HG03066 (cell line): ENCODE data around the gene EID3.
"Not testable (repeated sequence)": the region's sequence is repeated elsewhere in the genome, so short reads cannot be mapped to it uniquely, and the experiment has no call there.

Experiments used
- ATAC-seq: cut with Tn5 transposase; IDR thresholded peaks from one replicate; pipeline ENCODE4 v1.9.1; 2021; ENCODE audit warnings: low read depth; ENCODE audit not compliant: unreplicated experiment

Gene EID3

GRCh38 chr12:104310751-104311633 lies 7.5 kb downstream of the EID3 start:
- ATAC-seq: no peak

- no peak for ATAC-seq
Observed at GRCh38 chr12:104312202-104312601, 8.7 kb downstream of the EID3 start.

- ATAC-seq: no peak
Observed at GRCh38 chr12:104312654-104313053, 9.1 kb downstream of the EID3 start.

GRCh38 chr12:104313568-104314241 lies 10.2 kb downstream of the EID3 start:
- no peak for ATAC-seq

GRCh38 chr12:104314242-104314614 lies 10.7 kb downstream of the EID3 start:
- ATAC-seq: no peak

GRCh38 chr12:104315326-104316224 lies 12.0 kb downstream of the EID3 start:
- no peak for ATAC-seq

GRCh38 chr12:104316936-104317335 lies 13.4 kb downstream of the EID3 start:
- no peak for ATAC-seq

- ATAC-seq: no peak
Observed at GRCh38 chr12:104317538-104318210, 14.1 kb downstream of the EID3 start.

GRCh38 chr12:104319028-104319427 lies 15.5 kb downstream of the EID3 start:
- no peak for ATAC-seq

GRCh38 chr12:104319918-104320626 lies 16.5 kb downstream of the EID3 start:
- no peak for ATAC-seq

GRCh38 chr12:104320627-104321024 lies 17.1 kb downstream of the EID3 start:
- no peak for ATAC-seq

GRCh38 chr12:104321949-104322348 lies 18.4 kb downstream of the EID3 start:
- ATAC-seq: no peak

- not testable (repeated sequence) for ATAC-seq
Observed at GRCh38 chr12:104322533-104322932, 19.0 kb downstream of the EID3 start.

GRCh38 chr12:104323899-104324298 lies 20.4 kb downstream of the EID3 start:
- ATAC-seq: no peak

GRCh38 chr12:104328278-104328677 lies 24.7 kb downstream of the EID3 start:
- not testable (repeated sequence) for ATAC-seq

GRCh38 chr12:104328790-104329189 lies 25.3 kb downstream of the EID3 start:
- no peak for ATAC-seq

- no peak for ATAC-seq
Observed at GRCh38 chr12:104329707-104330532, 26.4 kb downstream of the EID3 start.

- ATAC-seq: no peak
Observed at GRCh38 chr12:104331376-104331775, 27.8 kb downstream of the EID3 start.

GRCh38 chr12:104332273-104332672 lies 28.7 kb downstream of the EID3 start:
- ATAC-seq: not testable (repeated sequence)
